Fibroblast of lung (primary cell): ENCODE results near the gene MS4A6E.

Source experiments
- CTCF ChIP-seq, 2 donors: IDR thresholded peaks in 1 of 2; conservative IDR thresholded peaks in 1 of 2; 1 replicate in 1 of 2; 2 replicates in 1 of 2; pipeline ENCODE4 v1.5.1; 2011 to 2012; ENCODE audit warnings: low read length in 2 of 2, control low read depth in 1 of 2, inconsistent platforms in 1 of 2, low read depth in 1 of 2, mild to moderate bottlenecking in 1 of 2
- EZH2 ChIP-seq: IDR thresholded peaks from 2 replicates; pipeline ENCODE4 v1.5.1; 2012; ENCODE audit warnings: low read length, control low read depth, mild to moderate bottlenecking; ENCODE audit errors: missing control alignments

DNA sequence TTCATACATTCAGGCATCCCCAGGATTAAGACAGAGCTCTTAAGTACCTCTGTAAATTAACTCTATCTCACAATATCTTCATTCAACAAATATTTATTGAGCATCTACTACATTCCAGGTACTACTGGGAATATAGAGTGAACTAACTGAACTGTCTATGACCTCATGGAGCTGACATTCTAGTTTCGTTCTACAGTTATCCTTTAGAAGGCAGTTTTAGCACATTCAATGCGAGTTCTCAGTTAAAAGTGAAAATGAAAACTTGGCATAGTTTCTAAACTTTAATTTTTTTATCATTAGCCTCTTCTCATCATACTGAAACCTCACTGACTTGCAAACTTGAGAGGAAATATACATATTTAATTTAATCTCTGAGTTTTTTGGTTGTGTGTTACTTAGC is 10.7 kb upstream of the MS4A6E start:
- TF ChIP-seq CTCF (conservative IDR thresholded peaks at IDR 0.05 in 1 of 2, IDR thresholded peaks at IDR 0.05 in 1 of 2; ENCODE audit: low read depth in 1 of 2, low read length in 2 of 2), result no peak
- no peak for TF ChIP-seq EZH2
